ENCODE data around the gene PDIA4. TPM values are rescaled to one million over a fixed set of nuclear protein-coding genes. Genes with fewer than 3 reads are reported as not detected.

PDIA4 gene
- total RNA-seq, 2 experiments from 2014 or later = 80.2 to 82.8 TPM

DNA sequence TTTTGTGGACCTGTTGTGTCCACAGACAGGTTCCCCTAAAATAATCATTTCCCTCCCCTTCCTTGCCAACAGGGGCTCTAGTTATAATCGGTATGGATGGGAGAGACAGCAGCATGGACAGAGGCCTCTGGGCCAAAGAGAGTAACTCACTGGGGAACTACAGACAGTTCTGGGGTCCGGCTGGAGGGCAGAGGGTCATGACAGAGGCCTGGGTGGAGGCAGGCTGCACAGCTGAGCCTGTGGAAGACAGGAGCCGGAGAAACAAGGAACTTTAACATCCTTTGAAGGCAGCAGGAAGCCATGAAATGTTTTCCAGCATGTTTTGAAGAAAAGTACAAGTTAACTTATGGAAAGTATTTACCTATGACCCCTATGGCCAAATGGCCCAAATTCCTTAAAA lies 68.6 kb downstream of the PDIA4 start:
- intact Hi-C loops (cut with micrococcal nuclease) = no loop called here
- Mint-ChIP-seq H3K4me1 (ENCODE audit: low read depth) (peaks cover 18% of the 10 kb centered on the region), H3K27ac (no peak overlapping the region), H3K36me3 (ENCODE audit: low read depth) (no peaks in the 10 kb centered on the region), H3K9me3 (no peaks in the 10 kb centered on the region), H3K27me3 (ENCODE audit: low read depth) (no peaks in the 10 kb centered on the region), H3K4me3 (no peak overlapping the region)
- DNase-seq = no peak
- CTCF ChIA-PET = interaction anchor here (0.6 to 1.1 kb wide), 2 partner anchors 382 to 384 kb away, joined by 4 read pairs; no protein-coding TSS in a partner anchor

GRCh38 chr7:148958061-148958460 lies 70.2 kb downstream of the PDIA4 start:
- Mint-ChIP-seq H3K27ac (no peak overlapping the region), H3K4me3 (no peak overlapping the region), H3K4me1 (ENCODE audit: low read depth) (peaks cover 9% of the 10 kb centered on the region), H3K9me3 (no peaks in the 10 kb centered on the region), H3K27me3 (ENCODE audit: low read depth) (no peaks in the 10 kb centered on the region), H3K36me3 (ENCODE audit: low read depth) (no peaks in the 10 kb centered on the region)
- no peak for DNase-seq
- intact Hi-C loops (cut with micrococcal nuclease) = no loop called here
- CTCF ChIA-PET = interaction anchor here (0.6 to 1.3 kb wide), 4 partner anchors 9 to 47 kb away, joined by 3 read pairs; no protein-coding TSS in a partner anchor

DNA sequence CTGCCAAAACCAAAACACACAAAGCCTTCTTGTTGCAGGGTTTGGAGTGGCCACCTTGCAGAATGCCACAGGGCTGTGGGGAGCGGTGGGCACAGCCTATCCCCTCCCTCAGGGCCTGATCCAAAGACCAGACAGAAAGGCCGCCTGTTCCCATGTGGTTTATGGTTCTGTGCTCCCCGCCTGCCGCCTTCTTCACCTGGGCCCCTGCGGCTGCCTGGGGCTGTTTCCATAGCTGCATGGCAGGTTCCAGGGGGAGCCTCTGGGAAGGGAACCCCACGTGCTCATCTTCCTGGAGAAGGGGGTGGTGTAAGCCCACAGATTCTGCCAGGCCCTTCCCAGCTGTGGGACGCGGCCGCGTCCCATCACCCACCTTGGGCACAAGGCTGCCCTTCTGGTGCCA lies 73.5 kb downstream of the PDIA4 start:
- H3K27me3 Mint-ChIP-seq (ENCODE audit: low read depth) = no peaks in the 10 kb centered on the region

DNA sequence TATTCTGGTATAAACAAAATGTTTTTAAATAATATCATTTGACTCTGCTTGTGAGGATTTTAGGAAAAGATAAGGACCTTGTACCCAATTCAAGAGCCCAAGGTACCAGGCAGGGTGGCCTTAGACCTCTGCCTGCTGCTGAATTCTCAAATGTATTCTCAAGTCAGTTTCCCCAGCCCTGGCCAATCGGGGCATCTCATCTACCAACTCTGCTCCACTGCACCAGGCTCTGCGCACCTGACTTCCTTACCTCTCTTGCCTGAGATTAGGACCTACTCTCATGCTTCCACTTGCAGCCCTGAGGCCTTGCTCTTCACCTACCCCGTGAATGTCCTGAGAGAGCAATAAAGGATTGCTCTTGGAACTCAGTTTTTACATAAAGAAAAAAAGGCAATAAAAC lies 74.6 kb downstream of the PDIA4 start:
- no peak overlapping the region for H3K4me3 Mint-ChIP-seq
- H3K27ac Mint-ChIP-seq = no peak overlapping the region
- no peaks in the 10 kb centered on the region for H3K27me3 Mint-ChIP-seq (ENCODE audit: low read depth)
- no peaks in the 10 kb centered on the region for H3K4me1 Mint-ChIP-seq (ENCODE audit: low read depth)
- no peaks in the 10 kb centered on the region for H3K36me3 Mint-ChIP-seq (ENCODE audit: low read depth)
- CTCF ChIA-PET = no interaction called here
- DNase-seq = no peak
- intact Hi-C loops (cut with micrococcal nuclease) = no loop called here
- H3K9me3 Mint-ChIP-seq = no peaks in the 10 kb centered on the region

More for the DNA sequence above, 73.5 kb downstream of the PDIA4 start:
- no peaks in the 10 kb centered on the region for H3K36me3 Mint-ChIP-seq (ENCODE audit: low read depth)
- no peak for DNase-seq
- no peak overlapping the region for H3K4me3 Mint-ChIP-seq
- H3K9me3 Mint-ChIP-seq = no peaks in the 10 kb centered on the region
- intact Hi-C loops (cut with micrococcal nuclease) = no loop called here
- CTCF ChIA-PET = interaction anchor here (0.7 kb wide), 1 partner anchor 380 kb away, joined by 3 read pairs; no protein-coding TSS in a partner anchor
- no peaks in the 10 kb centered on the region for H3K4me1 Mint-ChIP-seq (ENCODE audit: low read depth)
- H3K27ac Mint-ChIP-seq = no peak overlapping the region

Other genes with a start within 250 kb of the PDIA4 start
- gene EZH2, start 144.2 kb downstream of the PDIA4 start, total RNA-seq = 100 to 1,000 TPM; 132 to 133 TPM
- gene ZNF786, start 62.2 kb upstream of the PDIA4 start, total RNA-seq = 1 to 10 TPM; 2.1 to 2.2 TPM
- under 1 TPM; 0.57 TPM for gene ZNF425, start 97.8 kb upstream of the PDIA4 start, total RNA-seq
- gene ZNF398, start 118.9 kb upstream of the PDIA4 start, total RNA-seq = 1 to 10 TPM; 4.3 to 5.0 TPM
- 10 to 100 TPM; 21.6 to 22.0 TPM for gene ZNF282, start 167.0 kb upstream of the PDIA4 start, total RNA-seq
- 10 to 100 TPM in 1 of 2 experiments, 1 to 10 TPM in 1; 9.0 to 10.4 TPM for gene ZNF212, start 211.1 kb upstream of the PDIA4 start, total RNA-seq
- gene ZNF783, start 233.7 kb upstream of the PDIA4 start, total RNA-seq = 1 to 10 TPM; 6.8 to 7.1 TPM